NCI-H446 (cell line): ENCODE data around the gene TUBA4B.

Experiments
- DNase-seq, 2 experiments: peaks; one replicate each; lab custom pipeline; 2025; lab: John Stamatoyannopoulos, UW

Gene TUBA4B

DNA sequence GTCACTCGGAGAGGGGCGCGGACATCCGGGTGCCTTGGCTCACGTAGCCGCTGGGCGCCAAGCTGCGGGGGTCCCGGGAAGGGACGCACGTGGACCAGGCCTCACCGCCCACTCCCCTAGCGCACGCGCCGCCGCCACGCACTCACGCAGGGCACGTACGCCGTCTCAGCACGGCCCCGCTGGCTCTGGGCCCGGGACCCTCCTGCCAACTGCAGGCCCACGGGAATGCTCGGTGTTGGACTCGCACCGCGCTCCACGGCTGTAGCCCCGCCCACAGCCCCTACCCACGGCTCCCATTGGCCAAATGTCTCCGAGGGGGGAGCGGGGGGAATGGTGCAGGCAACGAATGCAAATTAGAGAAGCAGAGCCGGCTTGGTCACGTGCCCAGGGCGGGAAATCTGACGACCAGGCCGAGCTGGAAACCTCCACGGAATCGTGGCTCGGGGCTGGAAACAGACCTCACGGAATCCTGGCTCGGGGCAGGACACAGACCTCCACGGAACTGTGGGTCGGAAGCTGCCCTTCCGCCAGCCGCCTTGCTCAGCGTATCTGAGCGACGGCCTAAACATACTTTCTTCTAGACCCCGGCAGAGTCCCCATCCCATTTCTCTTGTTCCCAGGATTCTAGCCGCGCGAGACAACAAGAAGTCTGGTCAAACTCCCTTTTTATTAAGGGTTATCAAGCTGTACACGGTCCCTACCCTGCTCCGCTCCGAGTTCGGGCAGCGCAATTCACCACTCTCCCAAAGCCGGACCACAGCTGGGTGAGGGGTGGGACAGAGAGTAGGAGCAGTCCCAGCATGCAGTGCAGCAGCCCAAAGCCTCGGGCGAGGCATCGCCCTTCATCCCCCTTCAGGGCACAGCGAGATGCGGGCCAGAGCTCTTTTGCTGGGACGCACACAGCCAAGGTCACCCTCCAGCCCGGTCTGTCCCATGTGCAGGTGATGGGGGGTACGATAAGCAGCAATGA lies 34.0 kb upstream of the TUBA4B start, which contains the start of gene ABCB6:
Gene ABCB6, minus strand, starts transcription at position 227 of the 970 bp plus-strand sequence. CDS start 285 bp downstream, outside the sequence.
- DNase-seq: peak; percentile 96 to 98

GRCh38 chr2:219219784-219220532 lies 33.1 kb upstream of the TUBA4B start:
- DNase-seq: no peak

GRCh38 chr2:219220652-219221402 lies 32.2 kb upstream of the TUBA4B start:
- no peak for DNase-seq

DNA sequence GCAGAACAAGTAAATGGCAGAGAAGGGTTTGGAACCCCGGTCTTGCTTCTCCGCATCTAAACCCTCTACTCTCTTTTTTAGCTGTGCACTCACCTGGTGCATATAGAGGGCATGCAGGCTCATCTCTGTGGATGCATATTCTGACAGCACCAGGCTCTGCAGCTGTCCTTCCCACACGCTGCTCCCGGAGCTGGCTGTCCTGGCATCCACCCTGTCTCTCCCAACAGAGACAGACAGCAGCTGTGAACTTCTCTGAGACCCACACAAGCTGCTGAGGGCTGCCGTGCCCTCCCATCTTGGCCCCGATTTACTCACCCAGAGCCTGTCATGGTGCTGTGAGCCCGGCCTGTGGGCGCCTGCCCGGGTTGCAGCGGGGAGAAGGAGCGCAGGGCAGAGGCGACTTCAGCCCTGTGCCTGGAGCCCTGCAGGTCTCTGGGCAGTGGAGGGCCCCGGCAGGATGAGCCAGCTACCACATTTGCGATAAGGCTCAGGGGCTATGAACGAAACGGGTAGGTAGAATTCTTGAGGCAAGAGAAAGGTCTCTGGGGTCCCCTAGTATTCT lies 31.0 kb upstream of the TUBA4B start:
- no peak for DNase-seq

DNA sequence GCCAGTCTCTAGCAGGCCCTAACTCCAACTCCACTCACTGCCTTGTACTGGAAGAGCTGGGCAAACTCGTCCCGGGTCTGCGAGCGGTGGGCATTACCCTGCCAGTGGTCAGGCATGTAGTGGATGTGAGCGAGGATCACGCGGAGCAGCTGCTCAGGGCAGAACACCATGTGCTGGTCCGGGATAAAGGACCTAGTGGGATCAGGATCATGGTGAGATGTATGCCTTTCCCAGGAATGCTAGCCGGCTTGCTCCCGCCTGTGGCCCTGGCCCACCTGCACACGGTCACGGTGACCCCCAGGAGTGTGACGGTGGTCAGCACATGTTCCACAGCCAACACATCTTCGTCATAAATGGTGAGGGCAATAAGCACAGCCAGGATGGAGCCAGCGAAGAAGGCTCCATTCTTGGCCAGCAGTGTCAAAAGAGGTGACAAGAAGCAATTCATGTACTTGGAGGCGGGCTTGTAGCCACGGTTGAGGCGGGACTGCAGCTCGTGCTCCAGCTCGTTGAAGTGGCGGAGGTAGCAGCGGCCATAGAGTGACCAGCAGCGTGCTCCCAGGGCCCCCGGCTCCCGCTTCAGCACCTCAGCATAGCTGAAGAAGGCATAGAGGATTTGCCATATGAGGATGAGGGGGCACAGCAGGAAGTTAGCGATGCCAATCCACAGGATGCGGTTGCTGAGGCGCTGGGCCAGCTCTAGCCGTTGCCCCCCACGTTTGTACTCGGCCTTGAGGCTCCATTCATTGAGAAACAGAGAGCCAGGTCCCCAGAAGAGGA lies 29.0 kb upstream of the TUBA4B start:
- DNase-seq: no peak

- DNase-seq: no peak
Observed at GRCh38 chr2:219225350-219225749, 27.7 kb upstream of the TUBA4B start.

DNA sequence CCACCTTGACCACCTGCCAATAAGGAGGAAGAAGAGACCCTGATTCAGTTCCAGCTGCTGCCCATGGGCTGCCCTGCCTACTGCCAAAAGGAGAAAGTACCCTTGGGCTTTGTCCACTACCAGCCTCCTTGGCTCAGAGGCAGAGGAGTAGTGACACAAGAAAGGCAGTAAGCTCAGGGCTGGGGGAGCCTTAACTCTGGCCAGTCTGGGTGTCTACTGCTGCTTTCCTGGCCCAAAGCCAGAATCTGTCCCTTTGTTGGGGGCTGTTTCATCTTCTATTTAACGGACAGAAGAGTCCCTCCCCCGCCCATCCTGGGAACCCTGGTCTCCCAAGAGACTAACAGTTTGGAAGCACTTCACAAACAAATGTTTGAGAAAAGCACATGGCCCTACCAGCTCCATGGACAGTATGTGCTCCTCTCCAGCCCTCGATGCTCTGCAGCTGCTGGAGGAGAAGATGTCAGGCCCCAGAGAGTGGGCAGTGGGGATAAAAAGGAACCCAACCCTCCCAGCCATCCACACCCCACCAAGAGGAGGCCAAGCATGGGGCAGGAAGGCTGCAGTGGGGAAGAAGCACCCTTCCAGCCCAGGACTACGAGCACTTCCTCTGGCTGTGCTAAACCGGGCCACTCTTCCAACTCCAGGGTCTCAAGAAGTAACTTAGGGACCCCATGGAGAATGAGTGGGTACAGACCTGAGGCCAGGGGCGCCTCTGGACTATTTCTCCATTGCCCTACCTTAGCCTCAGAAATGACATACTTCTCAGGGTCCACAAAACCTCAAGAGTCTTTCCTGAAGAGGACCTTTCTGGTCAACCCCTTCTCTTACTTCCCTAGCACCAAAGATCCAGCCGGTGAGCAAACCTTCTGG lies 24.8 kb upstream of the TUBA4B start:
- DNase-seq: peak in 1 of 2 experiments; percentile 7

DNA sequence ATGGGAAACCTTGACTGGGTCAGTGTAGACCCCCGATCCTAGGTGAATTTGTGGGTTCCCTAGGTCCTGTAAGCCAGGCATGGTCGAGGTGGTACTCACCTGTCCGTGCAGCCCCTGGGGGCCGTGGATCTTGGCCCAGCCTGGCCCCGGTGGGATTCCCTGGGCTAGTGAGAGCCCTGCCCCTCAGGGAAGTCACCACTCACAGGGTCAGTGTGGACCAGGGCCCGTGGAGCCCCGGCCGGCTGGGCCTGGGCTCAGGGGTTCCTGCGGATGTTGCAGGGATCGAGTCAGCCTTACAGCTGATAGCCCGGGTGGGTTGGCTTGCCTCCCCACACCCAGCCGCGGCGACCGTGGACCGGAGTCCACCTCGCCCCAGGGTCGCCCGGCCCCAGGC lies 24.1 kb upstream of the TUBA4B start:
- no peak for DNase-seq

DNA sequence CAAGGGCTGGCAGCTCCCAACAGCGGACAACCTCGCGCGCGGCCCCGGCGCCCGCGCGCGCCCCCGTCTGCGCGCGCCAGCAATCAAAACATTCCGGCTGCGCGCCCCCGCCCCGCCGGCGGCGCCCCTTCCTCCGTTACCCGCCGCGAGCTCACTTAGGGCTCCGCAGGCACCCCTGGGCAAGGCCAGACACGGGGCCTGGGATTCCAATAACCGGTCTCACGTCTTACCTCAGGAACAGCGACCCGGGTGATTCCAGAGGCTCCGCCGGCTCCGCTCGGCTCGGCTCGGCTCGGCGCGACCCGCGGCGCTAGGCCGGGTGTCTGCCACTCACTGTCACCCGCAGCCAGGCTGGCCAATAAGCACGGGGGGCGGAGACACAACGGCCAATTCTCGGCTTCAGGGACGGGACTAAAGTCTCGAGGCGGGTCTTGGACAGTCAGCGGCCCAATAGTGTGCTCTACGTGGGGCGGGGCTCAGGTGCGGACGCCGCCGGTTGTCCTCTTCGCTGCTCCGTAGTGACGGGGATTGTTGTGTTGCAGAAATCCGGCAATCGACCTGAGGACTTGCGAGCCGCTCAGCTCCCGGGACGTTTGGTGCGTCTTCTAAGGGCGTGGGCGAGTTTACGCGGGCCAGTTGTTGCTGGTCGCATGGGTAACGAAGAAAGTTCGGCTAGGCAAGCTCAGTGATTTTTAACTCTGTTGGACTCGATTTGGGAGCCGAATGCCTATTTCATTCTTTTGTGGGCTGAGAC lies 23.6 kb upstream of the TUBA4B start, which contains the start of the genes ANKZF1 and ATG9A:
Gene ANKZF1, plus strand, starts transcription at position 502 of the 754 bp plus-strand sequence. CDS start 452 bp downstream, outside the sequence.
Gene ATG9A, minus strand, starts transcription at position 332 of the 754 bp plus-strand sequence. CDS start 1,612 bp downstream, outside the sequence.
- peak; percentile 87 to 98 for DNase-seq

DNA sequence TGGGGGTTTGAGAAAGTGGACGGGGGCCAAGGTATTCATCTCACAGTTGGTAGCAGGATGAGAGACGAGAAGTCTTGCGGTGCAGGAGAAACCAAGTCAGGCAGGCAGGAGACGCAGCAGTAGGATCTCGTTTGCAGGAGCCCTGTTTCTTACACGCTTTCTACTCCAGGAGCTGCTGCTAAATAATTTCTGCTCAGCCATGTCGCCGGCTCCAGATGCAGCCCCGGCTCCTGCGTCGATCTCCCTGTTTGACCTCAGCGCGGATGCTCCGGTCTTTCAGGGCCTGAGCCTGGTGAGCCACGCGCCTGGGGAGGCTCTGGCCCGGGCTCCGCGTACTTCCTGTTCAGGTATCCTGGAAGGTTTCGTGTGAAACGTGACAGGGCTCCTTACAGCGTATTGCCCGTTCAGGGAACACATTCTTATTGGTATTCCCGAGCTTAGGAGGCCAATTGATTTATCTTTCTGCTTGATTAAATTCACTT lies 22.9 kb upstream of the TUBA4B start:
- DNase-seq: no peak

- DNase-seq: no peak
Observed at GRCh38 chr2:219234331-219234730, 18.7 kb upstream of the TUBA4B start.

DNA sequence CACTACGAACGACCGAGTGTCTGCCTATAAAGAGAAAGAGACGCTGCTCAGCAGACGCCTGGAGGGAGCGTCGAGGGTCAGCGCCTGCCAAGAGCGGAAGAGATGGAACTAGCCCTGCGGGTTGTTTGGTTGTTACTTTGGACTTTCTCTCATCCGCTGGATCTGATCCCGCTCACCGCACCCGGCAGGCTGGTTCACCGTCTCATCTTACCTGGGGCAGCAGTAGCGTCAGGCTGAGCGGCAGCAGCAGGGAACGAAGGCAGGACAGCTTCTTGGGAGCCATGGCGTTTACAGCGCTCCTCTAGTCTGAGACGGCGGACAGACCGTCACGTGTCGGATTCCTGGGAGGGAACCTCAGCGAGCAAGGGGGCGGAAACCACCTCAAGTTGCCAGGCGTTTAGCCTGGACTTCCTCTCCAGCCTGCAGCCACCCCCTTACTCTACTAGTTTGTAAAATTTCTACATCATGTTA lies 9.7 kb upstream of the TUBA4B start:
- no peak for DNase-seq

GRCh38 chr2:219244789-219245147 lies 8.3 kb upstream of the TUBA4B start:
- DNase-seq: no peak

GRCh38 chr2:219245148-219245898 lies 7.7 kb upstream of the TUBA4B start, which contains the start of the genes GLB1L and STK16:
Gene GLB1L (minus strand): TSS chr2:219245444. CDS start chr2:219243573, 1,871 bp downstream.
Gene STK16 (plus strand): TSS chr2:219245479. CDS start chr2:219246000, 521 bp downstream.
- DNase-seq: peak; percentile 60 to 91

GRCh38 chr2:219245899-219246230 lies 7.2 kb upstream of the TUBA4B start:
- DNase-seq: no peak

DNA sequence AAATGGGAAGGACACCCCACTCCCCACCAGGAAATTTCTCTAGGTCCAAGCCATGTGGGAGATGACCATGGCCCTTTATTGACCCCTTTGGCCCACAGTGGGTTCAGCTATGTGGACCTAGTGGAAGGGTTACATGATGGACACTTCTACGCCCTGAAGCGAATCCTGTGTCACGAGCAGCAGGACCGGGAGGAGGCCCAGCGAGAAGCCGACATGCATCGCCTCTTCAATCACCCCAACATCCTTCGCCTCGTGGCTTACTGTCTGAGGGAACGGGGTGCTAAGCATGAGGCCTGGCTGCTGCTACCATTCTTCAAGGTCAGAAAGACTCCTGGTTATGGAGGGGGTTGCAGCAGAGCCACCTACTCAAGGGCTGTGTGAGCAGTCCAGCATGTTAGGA lies 6.5 kb upstream of the TUBA4B start:
- no peak for DNase-seq

- DNase-seq: no peak
Observed at GRCh38 chr2:219247678-219248642, 5.1 kb upstream of the TUBA4B start.
